Ovary (tissue), 3 donors: Measurements from ENCODE around the gene MTERF4.

Experiments
- CTCF ChIP-seq, 3 donors: fragments of 450-650 bp in 2 of 3; fragments of 200-600 bp in 1 of 3; IDR thresholded peaks; one replicate each; pipeline versions ENCODE4 v1.5.1 to v1.8.0; 2016 to 2022; ENCODE audit warnings: antibody characterized with exemption in 3 of 3, mild to moderate bottlenecking in 1 of 3
- EP300 ChIP-seq: sonication (generic); formaldehyde crosslinking; IDR thresholded peaks from one replicate; pipeline ENCODE4 v1.6.1; 2017; ENCODE audit warnings: antibody characterized with exemption
- POLR2A ChIP-seq: fragments of 450-650 bp; IDR thresholded peaks from one replicate; pipeline ENCODE4 v1.6.1; 2017; ENCODE audit warnings: antibody characterized with exemption, mild to moderate bottlenecking, moderate library complexity
- donor health status: DM: no; HTN: no; CAD: no.

GRCh38 chr2:241072553-241073165, 29.4 kb downstream of the MTERF4 start:
- TF ChIP-seq CTCF (IDR thresholded peaks at IDR 0.05) (no peak), POLR2A (no peak), EP300 (no peak)
